H1 (cell line): ENCODE results near the gene APLP2. TPM values are rescaled to one million over a fixed set of nuclear protein-coding genes. Genes with fewer than 3 reads are reported as not detected.

Experiments
- CTCF ChIA-PET: fragments of 300-600 bp; sonication (Branson Sonifier 250); formaldehyde crosslinking; loops from one replicate; lab custom pipeline; 2021; ENCODE audit not compliant: partially characterized antibody; lab: Charles Lee
- POLR2A ChIA-PET: fragments of 300-600 bp; sonication (Branson Sonifier 250); formaldehyde crosslinking; loops from one replicate; lab custom pipeline; 2021; ENCODE audit warnings: inconsistent platforms; ENCODE audit not compliant: partially characterized antibody; lab: Charles Lee
- DNase-seq, 2 experiments: peaks; one replicate each; pipeline versions ENCODE4 v3.0.0 to v3.0.0-alpha.2; 2010 to 2022; ENCODE audit warnings: low spot score in 2 of 2, low read depth in 1 of 2, mixed read lengths in 1 of 2
- FAIRE-seq: peaks from 2 replicates; lab custom pipeline; 2011; peaks lifted over from hg19 to GRCh38; lab: Jason Lieb, UNC
- H2AFZ ChIP-seq: 2 replicates; pipeline ENCODE4 v1.8.1; 2012; ENCODE audit warnings: low read length, inconsistent platforms
- H2AK5ac ChIP-seq: 2 replicates; pipeline ENCODE4 v1.6.1; 2013; ENCODE audit warnings: low read depth, low read length
- H2BK120ac ChIP-seq: replicated peaks from 2 replicates; pipeline ENCODE3; 2013; ENCODE audit warnings: low read depth, low read length, inconsistent platforms
- H2BK12ac ChIP-seq: 2 replicates; pipeline ENCODE4 v1.6.1; 2013; ENCODE audit warnings: low read depth, low read length
- H2BK15ac ChIP-seq: 2 replicates; pipeline ENCODE4 v1.6.1; 2013; ENCODE audit warnings: low read length
- H2BK20ac ChIP-seq: 2 replicates; pipeline ENCODE4 v1.6.1; 2013; ENCODE audit warnings: low read length
- H2BK5ac ChIP-seq: 2 replicates; pipeline ENCODE4 v1.6.1; 2013; ENCODE audit warnings: low read depth, low read length
- H3K14ac ChIP-seq: 2 replicates; pipeline ENCODE4 v1.6.1; 2013; ENCODE audit warnings: inconsistent platforms; ENCODE audit not compliant: insufficient read length
- H3K18ac ChIP-seq: 2 replicates; pipeline ENCODE4 v1.6.1; 2013; ENCODE audit warnings: low read length; ENCODE audit errors: extremely low read depth
- H3K23ac ChIP-seq: 2 replicates; pipeline ENCODE4 v1.6.1; 2013; ENCODE audit warnings: inconsistent platforms; ENCODE audit not compliant: insufficient read length
- H3K23me2 ChIP-seq: 2 replicates; pipeline ENCODE4 v1.6.1; 2013; ENCODE audit warnings: low read depth, low read length
- H3K27ac ChIP-seq: 2 replicates; pipeline ENCODE4 v1.6.1; 2011; ENCODE audit warnings: low read depth, low read length, inconsistent platforms
- H3K27me3 ChIP-seq, 4 experiments: replicated peaks in 1 of 4; 1 replicate in 1 of 4; 2 replicates in 3 of 4; pipeline versions ENCODE4 v1.6.1 to v1.8.1; 2011 to 2013; ENCODE audit warnings: low read length in 3 of 4, mild to moderate bottlenecking in 3 of 4, inconsistent platforms in 2 of 4, mixed read lengths in 2 of 4, moderate library complexity in 1 of 4; ENCODE audit not compliant: control insufficient read depth in 3 of 4, insufficient read depth in 3 of 4; ENCODE audit errors: extremely low read depth in 1 of 4
- H3K36me3 ChIP-seq, 4 experiments: 2 replicates each; pipeline versions ENCODE4 v1.6.1 to v1.8.1; 2011 to 2013; ENCODE audit warnings: mild to moderate bottlenecking in 4 of 4, low read length in 3 of 4, moderate library complexity in 2 of 4, control low read depth in 1 of 4, inconsistent platforms in 1 of 4; ENCODE audit not compliant: insufficient read depth in 4 of 4, control insufficient read depth in 2 of 4
- H3K4ac ChIP-seq: replicated peaks from 2 replicates; pipeline ENCODE3; 2013; ENCODE audit warnings: low read length, low read depth, mixed read lengths, inconsistent platforms; ENCODE audit not compliant: insufficient read length
- H3K4me1 ChIP-seq, 4 experiments: replicated peaks in 1 of 4; 1 replicate in 1 of 4; 2 replicates in 3 of 4; pipeline versions ENCODE4 v1.6.1 to v1.8.1; 2011 to 2013; ENCODE audit warnings: low read length in 3 of 4, inconsistent platforms in 2 of 4, mixed read lengths in 1 of 4; ENCODE audit not compliant: insufficient read depth in 4 of 4, control insufficient read depth in 3 of 4
- H3K4me2 ChIP-seq, 2 experiments: 2 replicates each; pipeline versions ENCODE4 v1.6.1 to v1.8.1; 2011 to 2013; ENCODE audit warnings: low read depth in 2 of 2, low read length in 2 of 2, control low read depth in 1 of 2, inconsistent platforms in 1 of 2, mild to moderate bottlenecking in 1 of 2; ENCODE audit not compliant: insufficient read depth in 1 of 2
- H3K4me3 ChIP-seq, 4 experiments: fragments of 200-600, 300-600 bp in 1 of 4; sonication (generic), shearing (Covaris generic), sonication (Bioruptor Twin) in 1 of 4; 2 replicates each; pipeline versions ENCODE4 v1.5.1 to v1.8.1; 2011 to 2016; ENCODE audit warnings: low read length in 4 of 4, low read depth in 3 of 4, control low read depth in 2 of 4, inconsistent platforms in 2 of 4, mild to moderate bottlenecking in 2 of 4, mixed read lengths in 1 of 4, moderate library complexity in 1 of 4; ENCODE audit not compliant: insufficient read depth in 2 of 4; ENCODE audit errors: extremely low read depth in 1 of 4
- H3K56ac ChIP-seq: replicated peaks from 2 replicates; pipeline ENCODE3; 2013; ENCODE audit warnings: low read depth, mild to moderate bottlenecking, mixed read lengths, low read length, inconsistent platforms; ENCODE audit not compliant: insufficient read length
- H3K79me1 ChIP-seq: 2 replicates; pipeline ENCODE4 v1.6.1; 2013; ENCODE audit warnings: low read depth, low read length, control low read depth
- H3K79me2 ChIP-seq, 2 experiments: 2 replicates each; pipeline versions ENCODE4 v1.6.1 to v1.8.1; 2012 to 2013; ENCODE audit warnings: low read length in 2 of 2, mild to moderate bottlenecking in 2 of 2, inconsistent platforms in 1 of 2; ENCODE audit not compliant: insufficient read depth in 2 of 2, control insufficient read depth in 1 of 2
- H3K9ac ChIP-seq, 4 experiments: replicated peaks in 1 of 4; 1 replicate in 1 of 4; 2 replicates in 3 of 4; pipeline versions ENCODE4 v1.6.1 to v1.8.1; 2011 to 2013; ENCODE audit warnings: low read depth in 3 of 4, low read length in 3 of 4, control low read depth in 2 of 4, mild to moderate bottlenecking in 2 of 4, moderate library complexity in 2 of 4, inconsistent platforms in 1 of 4; ENCODE audit errors: extremely low read depth in 1 of 4
- H3K9me3 ChIP-seq, 2 experiments: 2 replicates each; pipeline versions ENCODE4 v1.6.1 to v1.8.1; 2012 to 2013; ENCODE audit warnings: mild to moderate bottlenecking in 2 of 2, moderate library complexity in 2 of 2, control low read depth in 1 of 2, inconsistent platforms in 1 of 2, low read depth in 1 of 2, low read length in 1 of 2, mixed read lengths in 1 of 2; ENCODE audit not compliant: insufficient read depth in 2 of 2
- H4K20me1 ChIP-seq, 2 experiments: replicated peaks in 1 of 2; 2 replicates each; pipeline versions ENCODE3 to v1.8.1; 2011 to 2013; ENCODE audit warnings: inconsistent platforms in 2 of 2, low read length in 2 of 2, mild to moderate bottlenecking in 1 of 2; ENCODE audit not compliant: insufficient read depth in 2 of 2, control insufficient read depth in 1 of 2
- H4K5ac ChIP-seq: 2 replicates; pipeline ENCODE4 v1.6.1; 2013; ENCODE audit warnings: low read length, low read depth, mixed read lengths, inconsistent platforms; ENCODE audit not compliant: insufficient read length
- H4K8ac ChIP-seq: 2 replicates; pipeline ENCODE4 v1.8.0; 2013; ENCODE audit warnings: mild to moderate bottlenecking, moderate library complexity, low read length, inconsistent platforms; ENCODE audit not compliant: insufficient read depth; ENCODE audit errors: extremely low read depth
- H4K91ac ChIP-seq: replicated peaks from 2 replicates; pipeline ENCODE3; 2013; ENCODE audit warnings: low read length, mixed read lengths, inconsistent platforms; ENCODE audit not compliant: insufficient read length
- ATF2 ChIP-seq: IDR thresholded peaks from 2 replicates; pipeline ENCODE4 v1.6.1; 2012; ENCODE audit warnings: low read length, inconsistent platforms
- CBX5 ChIP-seq: fragments of 300-800, 300-1000 bp; sonication (generic); IDR thresholded peaks from 2 replicates; pipeline ENCODE4 v1.7.1; 2016; ENCODE audit warnings: antibody characterized with exemption, low read length, low read depth
- HDAC6 ChIP-seq: IDR thresholded peaks from one replicate; pipeline ENCODE4 v1.7.1; 2012; ENCODE audit warnings: low read depth, mild to moderate bottlenecking, inconsistent platforms, low read length, moderate library complexity
- PHF8 ChIP-seq: fragments of 200-600 bp; sonication (generic); conservative IDR thresholded peaks from 2 replicates; pipeline ENCODE4 v1.7.1; 2012; ENCODE audit warnings: low read depth, mild to moderate bottlenecking, inconsistent platforms, low read length, moderate library complexity
- RBBP5 ChIP-seq: IDR thresholded peaks from 2 replicates; pipeline ENCODE4 v1.7.1; 2012; ENCODE audit warnings: low read depth, mild to moderate bottlenecking, inconsistent platforms, low read length, moderate library complexity, borderline replicate concordance
- SIX5 ChIP-seq: IDR thresholded peaks from 2 replicates; pipeline ENCODE4 v1.6.1; 2011; ENCODE audit warnings: mild to moderate bottlenecking, low read depth, low read length
- WGBS, 2 experiments: shearing (Covaris generic) in 1 of 2; methylation state at CpG; one replicate each; pipeline versions ENCODE4 v1.1.6 to v1.1.7; 2013 to 2015; ENCODE audit warnings: low lambda C conversion rate in 2 of 2, mixed read lengths in 2 of 2, inconsistent platforms in 1 of 2, low coverage in 1 of 2, missing lambda C conversion rate in 1 of 2; ENCODE audit not compliant: insufficient replicate concordance in 2 of 2, insufficient coverage in 1 of 2, insufficient read length in 1 of 2; ENCODE audit errors: extremely low coverage in 1 of 2, missing lambda C conversion rate in 1 of 2; 5-methylcytosine and 5-hydroxymethylcytosine counted together
- polyA plus RNA-seq, 7 experiments: library from polyadenylated mRNA; depleted of rRNA in 3 of 7; stranded (reverse) in 5 of 7; unstranded in 2 of 7; fragments of >200 nt in 5 of 7; fragments of 200-250 nt in 2 of 7; gene quantifications; 1 replicate in 5 of 7; 2 replicates in 1 of 7; 4 replicates in 1 of 7; pipeline versions ENCODE4 v1.2.1 to v1.2.3, GENCODE V29; 2011 to 2013; ENCODE audit warnings: missing spikeins in 2 of 7, mixed read lengths in 2 of 7
- total RNA-seq: library from RNA; stranded (reverse); fragmentation: NEBNext Ultra II Directional; extraction: Animal tissue kit (Norgen Biotek cat#: 25700); gene quantifications from 2 replicates; pipeline ENCODE4 v1.2.1, GENCODE V29; 2021

APLP2 gene
- total and polyA plus RNA-seq, 2 of the 8 experiments (the other 6 are each of a cell fraction or from before 2014, with no cell fraction given) = 222 to 315 TPM

- TF ChIP-seq HDAC6 = no peak
- no peak for TF ChIP-seq SIX5
- no peak for TF ChIP-seq ATF2
- TF ChIP-seq CBX5 = no peak
- TF ChIP-seq RBBP5 = no peak
- no peak for TF ChIP-seq PHF8
- Histone ChIP-seq H2AK5ac (no peak overlapping the region), H2BK12ac (no peak overlapping the region), H3K9ac (no peak overlapping the region), H4K8ac (no peak overlapping the region), H2BK20ac (no peak overlapping the region), H3K9me3 (no peaks in the 10 kb centered on the region), H3K23ac (no peak overlapping the region), H3K18ac (no peak overlapping the region), H4K20me1 (peaks cover 0 to 3% of the 10 kb centered on the region in 2 experiments), H3K14ac (no peak overlapping the region), H4K5ac (no peak overlapping the region), H4K91ac (no peak overlapping the region), H2BK120ac (no peak overlapping the region), H3K23me2 (no peaks in the 10 kb centered on the region), H3K4me2 (no peak overlapping the region), H3K56ac (no peak overlapping the region), H2BK5ac (no peak overlapping the region), H2AFZ (no peak overlapping the region), H3K4me3 (no peak overlapping the region), H3K27me3 (no peaks in the 10 kb centered on the region), H3K4ac (no peak overlapping the region), H3K36me3 (no peaks in the 10 kb centered on the region), H3K4me1 (no peaks in the 10 kb centered on the region), H3K27ac (no peak overlapping the region), H2BK15ac (no peak overlapping the region), H3K79me2 (no peaks in the 10 kb centered on the region), H3K79me1 (no peaks in the 10 kb centered on the region)
- DNase-seq = no peak
- no peak for FAIRE-seq
- 90% methylated on average over 16 of the region's 19 CpGs; no CpG with 5 or more reads in 1 of the 2 experiments for WGBS, 2 experiments
- POLR2A ChIA-PET = no interaction called here
- CTCF ChIA-PET = no interaction called here
These were observed 119.1 kb downstream of the APLP2 start for GRCh38 chr11:130188585-130189347.
